Measurements from ENCODE around the gene VCL.
"Not testable (repeated sequence)": the region's sequence is repeated elsewhere in the genome, so short reads cannot be mapped to it uniquely, and the experiment has no call there.

The VCL gene

DNA sequence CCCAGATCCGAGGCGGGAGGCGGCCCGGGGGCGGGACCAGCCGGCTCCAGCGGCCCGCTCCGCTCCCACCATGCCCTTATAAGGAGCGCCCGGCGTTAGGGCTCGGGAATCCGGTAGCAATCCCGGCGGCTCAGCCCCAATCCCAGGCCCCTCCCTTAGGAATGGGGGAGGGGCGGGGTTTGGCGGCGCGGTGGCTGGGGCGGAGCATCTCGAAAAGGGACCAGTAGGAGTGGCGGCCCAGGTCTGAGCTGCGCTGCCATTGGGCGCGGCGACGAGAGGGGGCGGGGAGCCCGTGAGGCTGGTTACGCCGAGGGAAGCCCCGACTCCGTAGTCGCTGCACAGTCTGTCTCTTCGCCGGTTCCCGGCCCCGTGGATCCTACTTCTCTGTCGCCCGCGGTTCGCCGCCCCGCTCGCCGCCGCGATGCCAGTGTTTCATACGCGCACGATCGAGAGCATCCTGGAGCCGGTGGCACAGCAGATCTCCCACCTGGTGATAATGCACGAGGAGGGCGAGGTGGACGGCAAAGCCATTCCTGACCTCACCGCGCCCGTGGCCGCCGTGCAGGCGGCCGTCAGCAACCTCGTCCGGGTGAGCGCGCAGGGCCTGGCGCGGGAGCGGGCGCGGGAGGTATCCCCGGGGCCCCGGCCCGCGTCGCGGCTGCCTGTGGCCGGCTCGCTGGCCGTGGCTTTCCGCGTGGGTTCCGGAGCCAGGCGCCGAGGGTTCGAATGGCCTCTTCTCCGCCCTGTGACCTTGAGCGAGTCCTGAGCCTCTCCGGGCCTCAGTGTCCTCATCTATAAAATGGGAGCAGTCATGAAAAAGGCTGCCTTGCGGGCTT is at the start of gene VCL:
Gene VCL, plus strand, starts transcription at position 330 of the 836 bp plus-strand sequence. Its CDS starts 92 bp downstream, at position 422.
- DNase-seq, result peak; percentile 95

DNA sequence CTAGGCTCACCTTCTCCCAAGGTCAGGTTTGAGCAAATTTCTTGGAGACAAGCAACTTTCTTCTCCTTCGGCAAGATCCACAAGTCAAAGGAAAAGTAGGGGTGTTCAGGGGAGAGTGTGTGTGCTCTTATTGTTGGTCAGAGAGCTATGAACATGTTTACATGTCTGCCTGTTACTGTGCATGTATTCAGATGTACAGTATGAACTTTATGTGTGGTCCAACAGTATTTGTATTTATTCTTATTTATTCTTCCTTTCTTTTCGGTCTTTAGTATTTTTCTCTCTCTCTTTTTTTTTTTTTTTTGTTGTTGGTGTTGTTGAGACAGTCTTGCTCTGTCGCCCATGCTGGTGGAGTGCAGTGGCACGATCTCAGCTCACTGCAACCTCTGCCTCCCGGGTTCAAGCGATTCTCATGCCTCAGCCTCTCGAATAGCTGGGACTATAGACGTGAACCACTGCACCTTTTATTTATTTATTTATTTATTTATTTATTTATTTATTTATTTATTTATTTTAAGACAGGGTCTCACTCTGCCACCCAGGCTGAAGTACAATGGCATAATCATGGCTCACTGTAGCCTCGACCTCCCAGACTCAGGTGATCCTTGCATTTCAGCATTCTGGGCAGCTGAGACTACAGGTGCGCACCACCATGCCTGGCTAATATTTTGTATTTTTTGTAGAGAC is 48.8 kb upstream of the VCL start:
- no peak for DNase-seq

DNA sequence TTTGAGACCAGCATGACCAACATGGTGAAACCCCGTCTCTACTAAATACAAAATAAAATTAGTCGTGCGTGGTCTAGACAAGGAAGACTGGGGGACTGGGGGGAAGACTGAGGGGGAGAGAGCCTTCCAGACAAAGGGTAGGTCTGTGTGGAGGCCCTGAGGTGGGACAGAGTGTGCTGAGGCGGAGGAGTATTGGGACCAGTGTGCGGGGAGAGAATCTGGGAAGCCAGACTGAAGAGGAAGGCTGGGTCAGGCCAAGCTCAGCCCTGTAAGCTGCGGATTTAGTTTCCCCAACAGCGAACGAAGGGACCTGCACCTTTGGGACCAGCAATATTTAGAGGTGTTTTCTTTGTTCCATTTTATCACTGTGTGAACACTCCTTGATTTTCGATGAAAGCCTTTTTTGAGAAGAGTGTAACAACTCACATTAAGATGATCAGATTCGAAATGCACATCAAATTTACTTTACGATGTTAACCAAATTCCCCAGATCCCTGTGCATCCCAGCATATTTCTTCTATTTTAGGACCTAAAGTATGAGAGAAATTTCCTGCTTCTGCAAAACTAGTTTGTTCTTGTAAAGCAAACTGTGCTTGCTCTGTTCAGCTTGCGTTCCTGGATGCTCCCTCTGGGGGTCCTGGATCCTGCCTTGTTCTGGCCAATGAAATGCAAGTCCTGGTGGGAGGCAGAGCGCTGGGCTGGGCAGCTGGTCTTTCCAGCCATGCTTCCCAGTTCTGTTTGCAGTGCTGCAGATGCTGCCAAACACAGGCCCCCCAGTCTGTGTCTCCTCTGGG is 47.6 kb upstream of the VCL start:
- DNase-seq, result no peak

DNA sequence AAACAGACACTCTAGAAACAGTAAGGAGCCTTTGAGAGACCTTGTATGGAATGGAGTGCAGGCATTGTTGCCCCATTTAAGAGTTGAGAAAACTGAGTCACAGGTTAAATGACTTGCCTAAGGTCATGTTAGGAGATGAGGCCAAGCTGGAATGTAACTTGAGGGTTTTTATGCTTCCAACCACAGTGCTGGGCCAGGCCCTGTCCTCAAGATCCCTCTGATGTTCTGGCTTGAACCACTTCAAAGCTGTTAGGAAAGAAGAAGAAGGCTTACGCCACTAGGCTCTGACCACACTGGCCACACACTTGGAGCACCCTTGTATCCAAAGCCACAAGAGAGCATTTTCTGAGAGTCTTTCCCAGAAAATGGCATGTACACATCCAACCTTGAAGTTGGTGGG is 44.3 kb upstream of the VCL start:
- no peak for DNase-seq

DNA sequence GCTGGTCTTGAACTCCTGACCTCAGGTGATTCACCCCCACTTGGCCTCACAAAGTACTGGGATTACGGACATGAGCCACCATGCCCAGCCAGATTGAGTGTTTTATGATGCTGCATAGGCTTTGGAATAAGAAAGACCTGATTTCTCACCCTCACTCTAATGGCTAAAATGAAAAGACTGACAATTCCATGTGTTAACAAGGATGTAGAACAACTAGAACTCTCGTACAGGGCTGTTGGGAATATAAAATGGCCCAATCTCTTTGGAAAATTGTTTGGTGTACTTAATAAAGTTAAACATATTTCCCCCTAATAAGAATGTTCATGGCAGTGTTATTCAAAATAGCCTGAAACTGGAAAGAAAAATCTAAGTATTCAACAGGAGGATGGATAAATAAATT is 43.2 kb upstream of the VCL start:
- DNase-seq, result no peak

DNA sequence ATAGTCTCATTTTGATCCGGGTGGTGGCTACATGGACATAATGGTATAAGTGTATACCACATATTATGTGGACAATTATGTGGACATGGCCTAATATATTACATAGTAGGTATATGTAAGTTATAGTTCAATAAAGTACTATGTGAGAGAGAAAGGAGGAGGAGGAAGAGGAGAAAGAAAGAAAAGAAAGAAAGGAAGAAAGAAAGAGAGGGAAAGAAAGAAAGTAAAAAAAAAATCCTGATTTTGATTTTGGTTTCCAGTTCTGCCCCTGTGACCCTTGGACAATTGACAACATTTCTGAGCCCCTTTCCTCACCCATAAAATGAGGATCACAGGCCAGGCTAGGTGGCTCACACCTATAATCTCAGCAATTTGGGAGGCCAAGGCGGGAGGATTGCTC is 42.2 kb upstream of the VCL start:
- no peak for DNase-seq

DNA sequence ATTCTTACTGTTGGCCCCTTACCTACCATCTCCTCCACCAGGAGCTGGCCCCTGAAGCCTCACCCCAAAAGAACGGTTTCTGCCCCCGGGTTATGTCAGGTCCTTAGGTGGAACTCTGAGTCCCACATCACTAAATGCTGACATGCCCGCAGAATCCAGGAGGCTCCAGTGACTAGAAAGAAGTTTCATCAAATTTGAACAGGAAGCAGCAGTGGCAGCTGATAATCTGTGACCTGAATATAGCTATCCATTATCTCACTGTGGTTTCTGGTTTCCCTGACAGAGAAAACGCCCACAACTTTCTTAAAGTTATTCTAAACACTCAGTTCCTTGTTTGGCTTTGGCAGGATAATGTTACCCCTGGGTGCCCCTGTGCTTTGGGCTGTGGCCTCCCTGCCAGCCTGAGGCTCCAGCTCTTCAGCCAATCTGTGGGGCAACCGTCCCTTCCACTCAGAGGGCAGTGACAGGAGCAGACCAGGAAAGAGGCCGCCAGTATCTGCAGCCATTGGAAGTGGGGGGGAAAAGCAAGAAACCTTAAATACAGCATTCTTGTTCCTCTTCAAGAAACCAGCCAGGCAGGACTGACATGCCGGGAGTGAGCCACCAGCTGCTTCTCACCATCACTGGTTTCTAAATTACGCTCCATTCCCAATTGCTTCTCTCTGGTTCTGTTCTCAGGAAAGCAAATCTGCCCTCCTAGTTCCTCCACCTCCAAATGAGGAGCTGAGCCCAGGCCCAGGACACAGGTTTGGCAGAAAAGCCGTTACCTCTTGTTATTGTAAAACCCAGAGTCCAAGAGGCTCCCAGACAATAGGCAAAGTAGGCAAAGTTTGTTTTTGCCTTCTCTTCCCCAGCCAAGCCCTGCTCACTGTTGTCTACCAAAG is 41.2 kb upstream of the VCL start:
- peak; percentile 65 for DNase-seq

DNA sequence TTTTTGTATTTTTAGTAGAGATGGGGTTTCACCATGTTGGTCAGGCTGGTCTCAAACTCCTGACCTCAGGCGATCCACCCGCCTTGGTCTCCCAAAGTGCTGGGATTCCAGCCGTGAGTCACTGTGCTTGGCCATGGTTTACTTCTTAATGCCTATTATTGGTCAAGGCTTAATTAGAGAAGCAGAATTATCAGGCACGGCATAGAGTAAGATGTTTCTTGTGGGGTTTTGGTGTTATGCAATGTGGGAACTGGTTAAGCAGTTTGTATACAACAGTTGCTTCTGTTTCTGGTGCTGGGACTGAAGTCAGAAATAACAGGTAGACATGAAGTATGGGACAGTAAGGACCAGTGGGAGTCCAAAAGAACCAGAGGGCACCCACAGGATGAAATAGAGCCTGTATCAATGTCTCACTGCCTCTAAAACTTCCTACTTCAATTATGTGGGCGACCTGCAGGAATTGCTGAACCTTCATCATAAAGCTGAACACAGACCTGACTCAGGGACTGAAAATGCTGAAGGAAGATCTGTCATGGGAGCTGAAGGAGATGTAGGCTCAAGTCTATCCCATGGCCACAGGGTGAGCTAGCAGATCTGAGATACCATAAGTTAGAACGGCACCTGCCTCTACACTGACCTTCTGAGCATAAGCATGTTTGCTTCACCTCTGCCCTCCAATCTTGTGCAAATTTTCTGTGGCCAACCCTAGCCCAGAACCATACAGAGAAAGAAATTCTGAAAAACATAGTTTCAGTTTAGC is 38.3 kb upstream of the VCL start:
- DNase-seq, result no peak

DNA sequence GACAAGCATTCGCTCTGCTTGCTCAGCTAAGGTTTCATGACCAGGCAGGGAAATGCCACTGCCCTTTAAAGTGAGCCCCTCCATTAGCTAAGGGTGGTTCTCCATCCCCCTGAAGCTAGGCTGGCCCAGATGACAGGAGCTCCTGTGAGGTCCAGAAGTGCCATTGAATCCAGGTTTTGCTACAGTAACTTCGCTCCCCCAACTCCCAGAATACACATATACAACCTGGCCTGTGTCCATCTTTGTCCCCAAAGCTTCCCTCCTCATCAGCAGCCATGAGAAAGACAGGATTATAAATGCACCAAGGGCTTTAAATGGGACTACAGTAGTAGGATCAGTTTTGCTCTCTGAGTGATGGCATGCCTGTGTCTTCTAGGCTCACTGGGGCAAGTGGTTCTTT is 35.5 kb upstream of the VCL start:
- no peak for DNase-seq

DNA sequence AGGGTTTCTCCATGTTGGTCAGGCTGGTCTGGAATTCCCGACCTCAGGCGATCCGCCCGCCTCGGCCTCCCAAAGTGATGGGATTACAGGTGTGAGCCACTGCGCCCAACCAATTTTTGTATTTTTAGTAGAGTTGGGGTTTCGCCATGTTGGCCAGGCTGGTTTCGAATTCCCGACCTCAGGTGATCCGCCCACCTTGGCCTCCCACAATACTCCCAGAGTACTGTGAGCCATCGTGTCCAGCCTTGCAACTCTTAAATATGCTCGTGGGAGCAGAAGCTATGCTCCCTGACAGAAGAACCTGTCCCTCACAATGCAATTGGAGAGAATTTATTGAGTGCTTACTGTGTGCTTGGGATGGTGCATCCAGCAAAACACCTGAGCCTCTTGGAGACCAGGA is 34.4 kb upstream of the VCL start:
- not testable (repeated sequence) for DNase-seq

DNA sequence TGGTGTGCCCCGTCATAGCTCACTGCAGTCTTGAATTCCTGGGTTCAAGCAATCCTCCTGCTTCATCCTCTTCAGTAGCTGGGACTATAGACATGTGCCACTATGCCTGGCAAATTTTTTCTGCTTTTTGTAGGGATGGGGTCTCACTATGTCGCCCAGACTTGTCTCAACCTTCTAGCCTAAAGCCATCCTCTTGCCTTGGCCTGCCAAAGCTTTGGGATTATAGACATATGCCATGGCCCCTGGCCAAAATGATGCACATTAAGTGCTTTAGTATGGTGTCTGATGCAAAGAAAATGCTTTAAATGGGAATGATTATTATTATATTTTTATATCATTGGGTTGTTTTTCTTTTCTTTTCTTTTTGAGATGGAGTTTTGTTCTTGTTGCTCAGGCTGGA is 33.2 kb upstream of the VCL start:
- DNase-seq, result no peak

DNA sequence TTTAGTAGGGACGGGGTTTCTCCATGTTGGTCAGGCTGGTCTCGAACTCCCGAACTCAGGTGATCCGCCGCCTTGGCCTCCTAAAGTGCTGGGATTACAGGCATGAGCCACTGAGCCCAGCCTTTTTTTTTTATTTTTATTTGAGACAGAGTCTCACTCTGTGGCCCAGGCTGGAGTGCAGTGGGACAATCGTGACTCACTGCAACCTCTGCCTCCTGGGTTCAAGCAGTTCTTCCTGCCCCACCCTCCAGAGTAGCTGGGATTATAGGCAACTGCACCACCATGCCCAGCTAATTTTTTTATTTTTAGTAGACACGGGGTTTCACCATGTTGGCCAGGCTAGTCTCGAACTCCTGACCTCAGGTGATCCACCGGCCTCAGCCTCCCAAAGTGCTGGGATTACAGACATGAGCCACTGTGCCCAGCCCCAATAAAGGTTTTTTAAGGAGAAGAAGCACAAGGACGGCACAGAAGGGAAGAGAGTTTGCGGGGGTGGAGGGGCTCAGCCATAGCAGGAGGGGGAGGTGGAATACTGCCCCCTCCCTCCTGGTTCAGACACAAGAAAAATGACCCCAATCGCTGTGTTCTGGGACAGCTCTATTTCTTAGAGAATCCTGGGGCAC is 32.5 kb upstream of the VCL start:
- not testable (repeated sequence) for DNase-seq

DNA sequence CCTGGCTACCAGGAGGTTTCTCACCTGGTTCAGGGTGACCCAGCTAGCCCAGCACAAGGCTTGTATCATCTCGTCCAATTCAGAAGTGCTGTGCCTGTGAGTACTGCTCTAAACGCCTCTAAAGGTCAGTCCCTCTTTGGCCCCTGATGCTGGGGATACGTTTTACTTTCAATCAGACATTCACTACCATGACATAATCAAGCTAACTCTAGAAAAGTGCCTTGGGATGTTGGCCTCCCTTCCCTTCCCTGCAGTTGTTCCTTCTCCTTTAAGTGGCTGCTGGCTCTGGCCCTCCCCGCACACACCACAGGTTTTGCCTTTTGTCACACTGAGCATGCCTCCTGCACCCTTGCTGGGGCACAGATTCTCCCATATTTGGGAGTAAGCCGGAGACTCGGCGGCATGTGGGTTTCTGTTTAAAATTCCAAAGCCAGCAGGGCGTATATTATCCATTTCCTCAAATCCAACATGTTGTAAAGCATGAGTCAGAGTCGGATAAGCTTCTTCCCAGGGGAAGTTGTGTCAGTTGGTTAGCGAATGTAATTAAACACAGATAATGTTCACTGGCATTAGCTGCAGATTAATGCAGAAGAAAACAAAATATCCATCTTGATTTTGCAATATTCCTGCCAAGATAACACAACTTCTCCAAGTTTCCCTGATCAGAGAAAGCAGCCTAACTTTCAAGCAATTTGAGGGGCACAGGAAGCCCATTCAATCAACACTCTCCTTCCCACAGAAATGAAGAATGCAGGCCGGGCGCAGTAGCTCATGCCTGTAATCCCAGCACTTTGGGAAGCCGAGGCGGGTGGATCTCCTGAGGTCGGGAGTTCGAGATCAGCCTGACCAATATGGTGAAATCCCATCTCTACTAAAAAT is 31.8 kb upstream of the VCL start:
- no peak for DNase-seq

DNA sequence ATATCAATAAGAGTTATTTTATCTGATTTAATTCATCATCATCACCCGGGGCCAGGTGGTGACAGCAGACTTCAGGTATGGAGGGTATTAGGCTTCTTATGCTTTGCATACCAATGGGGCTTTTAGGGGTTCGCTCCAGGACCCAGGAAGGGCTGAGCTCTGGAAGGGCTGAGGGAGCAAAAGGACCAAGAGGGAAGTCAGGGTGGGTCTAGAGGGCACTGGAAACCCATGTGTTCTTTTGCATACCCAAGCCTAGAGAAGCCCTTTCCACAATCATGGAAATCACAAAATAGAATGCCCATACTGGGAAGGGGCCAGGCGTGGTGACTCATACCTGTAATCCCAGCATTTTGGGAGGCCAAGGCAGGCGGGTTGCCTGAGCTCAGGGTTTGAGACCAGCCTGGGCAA is 30.9 kb upstream of the VCL start:
- DNase-seq, result no peak

DNA sequence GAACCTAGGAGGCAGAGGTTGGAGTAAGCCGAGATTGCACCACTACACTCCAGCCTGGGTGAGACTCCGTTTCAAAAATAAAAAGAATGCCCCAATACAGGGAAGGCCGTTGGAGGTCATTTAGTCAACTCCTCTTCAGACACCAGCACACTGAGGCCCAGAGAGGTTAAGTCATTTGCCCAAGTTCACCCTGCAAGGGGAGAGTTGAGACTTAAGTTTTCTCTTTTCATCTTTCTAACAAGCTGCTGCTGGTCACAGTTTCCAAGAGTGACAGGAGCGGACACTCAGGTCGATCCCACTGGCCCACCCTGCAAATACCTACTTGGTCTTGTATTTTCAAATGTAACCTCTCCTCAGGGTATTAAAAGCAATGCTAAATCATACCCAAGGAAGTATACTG is 30.4 kb upstream of the VCL start:
- DNase-seq, result no peak

DNA sequence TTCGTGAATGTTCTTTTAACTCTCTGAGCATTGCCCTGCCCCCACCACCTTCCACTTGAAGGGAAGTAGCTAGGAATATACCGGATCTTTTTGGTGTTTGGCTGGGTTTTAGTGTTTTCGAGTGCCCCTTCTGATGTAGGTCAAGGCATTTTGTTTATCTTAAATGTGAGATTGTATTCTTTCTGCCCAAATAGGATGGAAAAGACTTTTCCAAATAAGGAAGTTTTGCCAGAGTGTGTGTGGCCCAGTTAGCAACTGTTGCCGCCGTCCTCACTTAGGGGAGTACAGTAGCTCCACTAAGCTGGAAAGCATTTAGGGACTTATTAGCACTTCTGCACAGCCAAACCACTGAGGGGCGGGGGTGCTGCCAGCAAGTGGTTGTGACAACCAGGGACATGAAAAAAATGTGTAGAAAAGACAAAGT is 29.8 kb upstream of the VCL start:
- peak; percentile 40 for DNase-seq

DNA sequence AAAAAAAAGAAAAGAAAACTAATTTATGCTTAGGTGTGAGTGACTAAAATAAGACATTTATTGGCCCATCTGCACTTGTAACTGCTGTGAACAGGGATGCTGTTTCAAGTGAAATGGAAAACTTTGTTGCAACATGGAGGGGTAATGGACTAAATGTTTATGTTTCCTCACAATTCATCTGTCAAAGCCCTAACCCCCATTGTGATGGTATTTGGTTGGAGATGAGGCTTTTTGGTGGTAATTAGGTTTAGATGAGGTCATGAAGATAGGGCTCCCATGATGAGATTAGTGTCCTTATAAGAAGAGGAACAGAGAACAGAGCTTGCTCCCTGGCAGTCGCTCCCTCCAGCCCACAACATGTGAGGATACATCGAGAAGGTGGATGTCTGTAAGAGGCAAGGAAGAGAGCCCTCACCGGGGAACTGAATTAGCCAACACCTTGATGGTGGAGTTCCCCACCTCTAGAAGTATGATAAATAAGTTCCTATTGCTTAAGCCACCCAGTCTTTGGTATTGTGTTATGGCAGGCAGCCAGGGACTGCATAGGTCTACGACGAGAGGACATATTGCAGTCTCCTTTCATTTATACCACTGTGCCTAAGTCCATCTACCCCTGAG is 28.6 kb upstream of the VCL start:
- no peak for DNase-seq

DNA sequence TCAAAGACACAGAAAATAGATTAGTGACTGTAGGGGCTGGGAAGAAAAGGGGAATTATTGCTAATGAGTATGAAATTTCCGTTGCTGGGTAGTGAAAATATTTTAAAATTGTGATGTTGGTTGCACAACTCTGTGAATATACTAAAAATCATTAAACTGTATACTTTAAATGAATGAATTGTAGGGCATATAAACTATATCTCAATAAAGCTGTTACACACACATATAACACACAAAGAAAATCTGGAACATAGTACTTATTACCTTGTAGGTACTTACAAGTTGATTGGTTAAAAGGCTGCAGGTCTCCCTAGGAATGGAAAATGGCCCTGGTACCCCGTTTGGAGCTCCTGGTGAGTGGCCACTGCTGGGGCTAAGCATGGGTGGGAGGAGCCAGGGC is 27.1 kb upstream of the VCL start:
- no peak for DNase-seq

DNA sequence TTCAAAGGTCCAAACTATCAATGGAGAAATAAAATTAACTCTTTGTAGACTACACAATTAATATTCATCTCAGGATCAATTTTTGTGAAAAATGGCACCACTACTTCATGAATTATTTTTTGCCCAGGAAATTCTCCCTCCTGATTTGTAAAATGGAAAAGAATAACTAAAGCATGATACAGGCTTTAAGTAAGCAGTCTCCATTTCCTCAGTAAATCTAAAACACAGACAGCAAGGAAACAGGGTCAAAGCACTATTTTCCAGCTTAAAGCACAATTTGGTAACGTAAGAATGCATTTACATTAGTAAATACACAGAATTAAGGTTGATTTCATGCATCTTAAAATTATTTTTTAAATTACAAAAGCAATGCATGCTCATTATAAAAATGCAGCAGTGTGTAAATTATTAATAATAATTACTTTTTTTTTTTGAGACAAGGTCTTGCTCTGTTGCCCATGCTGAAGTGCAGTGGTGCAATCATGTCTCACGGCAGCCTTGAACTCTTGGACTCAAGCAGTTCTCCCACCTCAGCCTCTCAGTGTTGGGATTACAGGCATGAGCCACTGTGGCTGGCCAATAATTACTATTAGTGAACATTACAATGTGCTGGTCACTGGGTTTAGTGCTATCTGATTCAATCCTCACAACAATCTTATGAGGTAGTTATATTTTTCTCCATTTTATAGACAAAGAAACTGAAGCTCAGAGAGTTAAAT is 26.1 kb upstream of the VCL start:
- no peak for DNase-seq

Measured in CD4-positive, alpha-beta T cell treated with Interleukin-21 for 1 hour (primary cell).